HPDE6-E6E7 (cell line): ENCODE data around the gene WDR6.

Source experiments
- DNase-seq: peaks from one replicate; pipeline ENCODE4 v3.0.0; 2011; ENCODE audit warnings: missing footprints; ENCODE audit errors: extremely low spot score

The WDR6 gene

GRCh38 chr3:49013738-49014660 lies 6.8 kb downstream of the WDR6 start:
- DNase-seq: no peak

- DNase-seq: no peak
These were observed 7.9 kb downstream of the WDR6 start for GRCh38 chr3:49015072-49015471.

GRCh38 chr3:49015765-49016164 lies 8.6 kb downstream of the WDR6 start:
- no peak for DNase-seq

- no peak for DNase-seq
These were observed 9.4 kb downstream of the WDR6 start for GRCh38 chr3:49016414-49017228.

- DNase-seq: no peak
These were observed 10.2 kb downstream of the WDR6 start for GRCh38 chr3:49017229-49017970.

- DNase-seq: no peak
These were observed 10.9 kb downstream of the WDR6 start, which contains the start of gene DALRD3 for GRCh38 chr3:49017971-49018706. DALRD3 (minus strand) TSS chr3:49018580; CDS start chr3:49018564, 16 bp downstream.

GRCh38 chr3:49018707-49019006 lies 11.5 kb downstream of the WDR6 start:
- DNase-seq: no peak

GRCh38 chr3:49019941-49020329 lies 12.7 kb downstream of the WDR6 start:
- DNase-seq: no peak

- DNase-seq: no peak
These were observed 13.4 kb downstream of the WDR6 start for GRCh38 chr3:49020330-49021212.

- peak; percentile 57 for DNase-seq
These were observed 14.1 kb downstream of the WDR6 start for GRCh38 chr3:49021213-49021812.

- DNase-seq: peak; percentile 56
These were observed 14.9 kb downstream of the WDR6 start, which contains the start of gene NDUFAF3 for GRCh38 chr3:49021813-49022687. NDUFAF3 (plus strand) TSS chr3:49022121; CDS start chr3:49022145, 24 bp downstream.

- DNase-seq: no peak
These were observed 15.5 kb downstream of the WDR6 start for GRCh38 chr3:49022688-49023171.

GRCh38 chr3:49023775-49024174 lies 16.6 kb downstream of the WDR6 start:
- DNase-seq: no peak

- DNase-seq: no peak
These were observed 17.3 kb downstream of the WDR6 start for GRCh38 chr3:49024449-49024848.

GRCh38 chr3:49025005-49025792 lies 18.0 kb downstream of the WDR6 start:
- no peak for DNase-seq

- no peak for DNase-seq
These were observed 18.8 kb downstream of the WDR6 start for GRCh38 chr3:49025793-49026520.

- no peak for DNase-seq
These were observed 19.3 kb downstream of the WDR6 start for GRCh38 chr3:49026536-49026935.
